ENCODE results near the gene AFAP1L1.
A peak's percentile ranks its signal among the peaks of the same experiment; 100 is the strongest.
"Not testable (repeated sequence)": the region's sequence is repeated elsewhere in the genome, so short reads cannot be mapped to it uniquely, and the experiment has no call there.

The AFAP1L1 gene

DNA sequence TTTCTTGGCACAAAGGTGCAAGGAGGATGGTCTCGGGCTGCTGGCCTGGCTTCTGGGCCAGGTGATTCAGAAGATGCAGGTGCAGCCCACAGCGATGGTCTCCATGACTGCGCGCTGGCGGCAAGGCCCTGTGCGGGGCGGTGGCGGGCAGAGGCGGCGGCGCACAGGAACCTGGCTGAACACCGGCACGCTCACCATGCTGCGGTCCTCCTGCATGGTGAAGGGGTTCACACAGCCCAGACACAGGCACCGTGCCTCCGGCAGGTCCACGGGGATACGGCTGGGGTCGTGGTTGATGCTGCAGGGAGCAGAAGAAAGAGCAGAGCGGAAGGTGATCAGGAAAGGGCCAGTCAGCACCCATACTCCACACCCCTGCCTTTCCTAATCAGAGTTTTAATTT, 102.6 kb downstream of the AFAP1L1 start:
- no peak for DNase-seq (ENCODE audit: low spot score)

DNA sequence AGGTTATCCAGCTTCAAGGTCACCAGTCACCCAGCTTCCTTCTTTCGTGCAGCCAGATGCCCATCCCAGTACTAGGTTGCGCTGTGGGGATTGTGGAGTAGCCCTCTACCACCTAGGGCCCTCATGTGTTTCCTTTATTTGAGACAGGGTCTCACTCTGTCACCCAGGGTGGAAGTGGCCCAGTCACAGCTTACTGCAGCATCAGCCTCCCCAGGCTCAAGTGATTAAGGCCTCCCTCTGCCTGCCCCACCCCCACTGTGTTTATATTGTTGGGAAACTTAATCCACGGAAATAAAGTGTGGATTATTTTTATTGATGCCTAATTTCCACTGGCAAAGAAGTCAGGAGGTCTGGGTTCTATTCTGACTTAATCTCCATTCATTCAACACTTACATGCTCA, 103.1 kb downstream of the AFAP1L1 start:
- DNase-seq (ENCODE audit: low spot score), result no peak

DNA sequence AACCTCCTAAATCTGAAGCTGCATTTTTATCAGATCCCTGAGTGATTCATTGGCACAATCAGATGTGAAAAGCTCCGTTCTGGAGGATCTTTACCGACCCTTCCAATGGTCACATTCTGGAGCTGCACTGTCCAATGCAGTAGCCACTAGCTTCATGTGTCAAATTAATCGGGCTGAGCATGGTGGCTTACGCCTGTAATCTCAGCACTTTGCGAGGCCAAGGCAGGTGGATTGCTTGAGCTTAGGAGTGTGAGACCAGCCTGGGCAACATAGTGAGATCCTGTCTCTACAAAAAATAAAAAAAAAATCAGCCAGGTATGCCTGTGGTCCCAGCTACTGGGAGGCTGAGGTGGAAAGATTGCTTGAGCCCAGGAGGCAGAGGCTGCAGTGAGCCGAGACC, 103.8 kb downstream of the AFAP1L1 start:
- no peak for DNase-seq (ENCODE audit: low spot score)

DNA sequence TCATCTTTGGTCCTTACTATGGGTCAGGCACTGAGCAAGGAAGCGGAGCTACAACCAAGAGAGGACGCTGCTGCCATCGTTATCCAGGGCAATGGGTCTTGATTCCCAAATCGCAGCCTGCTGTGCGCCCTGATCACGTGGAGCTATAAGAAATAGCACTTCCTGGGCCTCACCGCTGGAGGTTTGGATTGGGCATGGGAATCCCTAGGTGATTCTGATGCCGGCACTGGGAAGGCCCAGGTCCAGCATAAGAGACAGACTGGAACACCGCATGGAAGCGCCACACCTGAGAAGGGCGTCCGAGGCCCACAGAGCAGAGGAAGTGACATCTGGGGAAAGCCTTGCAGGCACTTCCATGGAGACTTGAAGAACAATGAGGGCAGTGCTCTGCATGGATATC, 104.4 kb downstream of the AFAP1L1 start:
- no peak for DNase-seq (ENCODE audit: low spot score)

DNA sequence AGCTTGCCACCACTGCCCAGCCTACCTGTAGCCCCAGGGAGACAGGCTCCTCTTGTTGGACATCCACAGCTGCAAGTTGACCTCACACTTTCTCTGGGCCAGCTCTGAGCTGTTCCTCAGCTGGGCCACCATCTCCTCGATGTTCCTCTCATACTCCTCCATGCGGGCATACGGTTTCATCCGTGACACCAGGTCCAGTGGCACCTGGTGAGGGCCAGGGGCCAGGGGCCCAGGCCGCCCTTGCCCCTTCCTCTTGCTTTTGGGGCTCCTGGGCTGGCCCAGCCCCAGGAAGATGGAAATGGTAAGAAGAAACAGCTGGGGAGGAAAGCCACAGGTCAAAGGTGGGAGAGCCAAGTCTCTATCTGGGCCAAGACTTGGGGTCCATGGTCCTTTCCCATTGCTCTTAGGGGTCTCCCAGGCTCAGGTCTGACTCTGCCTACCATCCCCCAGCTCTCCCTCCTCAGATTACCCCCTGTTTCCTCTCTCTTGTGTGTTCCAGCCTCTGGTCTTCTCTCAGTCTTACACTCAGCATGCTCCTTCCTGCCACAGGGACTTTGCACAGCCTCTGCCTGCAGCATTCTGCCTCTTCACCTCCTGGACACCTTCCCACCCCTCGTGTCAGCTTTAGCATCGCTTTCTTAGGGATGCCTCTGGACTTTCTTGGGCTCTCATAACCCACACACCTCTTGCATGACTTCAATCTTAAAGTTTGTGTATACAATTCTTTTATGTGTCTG, 105.2 kb downstream of the AFAP1L1 start:
- DNase-seq (ENCODE audit: low spot score), result no peak

DNA sequence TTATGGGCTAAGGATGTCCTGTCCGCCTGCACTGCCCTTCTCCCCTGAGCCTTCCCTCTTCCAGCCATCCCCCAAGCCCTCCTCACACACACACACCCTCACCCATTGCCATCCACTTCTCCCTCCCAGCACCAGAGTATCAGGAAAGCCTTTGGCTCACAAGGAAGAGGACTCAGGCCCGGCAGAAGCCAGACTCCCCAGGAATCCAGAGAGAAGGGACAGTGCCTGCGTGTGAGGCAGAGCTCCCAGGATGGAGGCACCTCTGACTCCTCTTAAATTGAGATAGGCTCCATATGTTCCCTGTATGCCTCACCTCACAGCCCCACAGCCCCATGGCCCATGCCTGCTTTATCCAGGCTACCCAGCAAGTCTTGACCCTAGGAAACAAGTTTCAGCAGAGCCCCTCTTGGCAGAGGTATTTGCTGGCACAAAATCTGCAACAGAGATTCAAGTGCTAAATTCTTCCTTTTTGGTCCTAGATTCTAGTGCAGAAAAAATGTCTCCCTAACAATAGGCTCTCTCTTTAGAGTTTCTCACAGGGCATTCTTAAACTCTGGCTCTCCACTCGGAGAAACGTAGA, 106.7 kb downstream of the AFAP1L1 start:
- no peak for DNase-seq (ENCODE audit: low spot score)

DNA sequence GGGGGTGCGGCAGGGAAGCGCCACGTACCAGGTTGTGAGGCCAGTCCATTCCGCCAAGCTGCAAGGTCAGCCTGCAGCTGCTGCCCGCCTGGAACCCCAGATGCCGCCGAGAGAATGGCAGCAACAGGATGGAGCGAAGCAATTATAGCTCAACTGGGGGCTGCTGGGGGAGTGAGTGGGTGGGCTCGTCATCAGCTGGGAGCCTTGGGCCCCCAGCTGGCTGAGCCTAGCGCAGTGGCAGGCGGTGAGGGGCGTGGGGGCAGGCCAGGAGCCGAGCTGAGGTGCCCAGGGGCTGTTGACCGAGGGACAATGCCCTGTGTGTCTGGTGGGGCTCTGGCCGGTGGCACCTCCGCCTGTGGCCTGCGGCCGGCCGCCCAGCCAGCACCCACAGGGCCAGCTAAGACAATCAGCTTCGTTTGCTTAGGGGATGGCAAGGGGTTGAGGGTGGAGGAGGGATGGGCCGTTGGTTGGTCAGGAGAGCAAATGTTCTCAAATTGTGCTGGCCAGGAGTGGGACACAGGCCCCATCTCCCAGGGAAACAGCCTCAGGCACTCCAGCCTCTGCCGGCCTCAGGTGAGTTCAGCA, 107.6 kb downstream of the AFAP1L1 start, which contains the start of gene IL17B:
TSS of gene IL17B (minus strand) at position 116 of the 585 bp plus-strand sequence. CDS start at position 49, 67 bp downstream.
- DNase-seq (ENCODE audit: low spot score), result no peak

DNA sequence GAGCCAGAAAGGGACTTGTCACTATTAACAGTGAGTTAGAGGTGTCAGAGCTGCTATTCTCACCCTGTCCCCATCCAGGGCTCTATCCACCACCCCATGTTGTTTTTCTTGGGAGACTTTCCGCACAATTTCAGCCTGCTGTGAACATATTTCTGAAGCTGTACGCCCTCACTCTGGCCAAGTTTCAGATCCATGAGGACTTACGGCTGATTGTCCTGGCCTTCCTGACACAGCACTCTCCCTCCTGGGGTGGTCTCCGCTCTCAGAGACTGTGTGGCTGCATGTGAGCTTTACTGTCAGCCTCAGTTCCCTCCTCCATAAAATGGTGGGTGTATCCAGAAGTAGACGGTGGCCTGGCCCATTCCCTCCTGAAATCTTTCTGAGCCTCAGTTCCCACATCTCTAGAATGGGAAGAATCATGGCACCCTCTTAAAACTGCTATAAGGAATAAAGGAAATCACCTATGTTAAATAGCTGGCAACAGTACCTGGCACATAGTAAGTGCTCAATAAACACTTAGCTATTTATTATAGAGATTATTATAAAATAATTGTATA, 108.2 kb downstream of the AFAP1L1 start:
- no peak for DNase-seq (ENCODE audit: low spot score)

DNA sequence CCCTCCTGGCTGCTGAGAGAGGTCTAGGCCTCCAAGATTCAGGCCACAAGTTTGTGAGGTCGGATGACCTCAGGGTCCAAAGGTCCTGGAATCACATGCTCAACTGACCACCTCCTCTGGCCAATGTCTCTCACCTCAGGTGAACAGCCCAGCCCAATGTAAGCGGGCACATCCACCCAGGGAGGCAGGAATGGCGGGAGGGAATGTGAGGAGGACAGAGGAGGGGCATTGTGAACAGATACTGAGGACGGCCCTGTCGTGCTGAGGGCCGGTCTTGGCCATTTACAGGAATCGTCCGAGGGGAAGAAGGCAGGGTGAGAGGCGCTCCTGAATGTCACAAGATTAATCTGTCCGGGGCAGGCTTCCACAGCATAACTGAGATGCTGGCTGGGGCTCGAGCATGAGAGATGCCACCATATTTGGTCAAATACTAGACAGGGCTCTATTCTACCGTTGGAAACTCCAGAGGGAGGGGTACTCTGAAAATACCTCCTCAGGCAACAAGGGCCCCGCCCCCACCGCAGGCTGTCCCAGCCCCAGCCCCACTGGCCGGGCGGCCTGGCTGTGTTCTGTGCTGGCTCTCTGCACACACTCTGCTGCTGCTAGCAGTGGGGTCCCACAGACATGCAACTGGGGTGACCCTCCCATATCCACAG, 108.9 kb downstream of the AFAP1L1 start:
- no peak for DNase-seq (ENCODE audit: low spot score)

DNA sequence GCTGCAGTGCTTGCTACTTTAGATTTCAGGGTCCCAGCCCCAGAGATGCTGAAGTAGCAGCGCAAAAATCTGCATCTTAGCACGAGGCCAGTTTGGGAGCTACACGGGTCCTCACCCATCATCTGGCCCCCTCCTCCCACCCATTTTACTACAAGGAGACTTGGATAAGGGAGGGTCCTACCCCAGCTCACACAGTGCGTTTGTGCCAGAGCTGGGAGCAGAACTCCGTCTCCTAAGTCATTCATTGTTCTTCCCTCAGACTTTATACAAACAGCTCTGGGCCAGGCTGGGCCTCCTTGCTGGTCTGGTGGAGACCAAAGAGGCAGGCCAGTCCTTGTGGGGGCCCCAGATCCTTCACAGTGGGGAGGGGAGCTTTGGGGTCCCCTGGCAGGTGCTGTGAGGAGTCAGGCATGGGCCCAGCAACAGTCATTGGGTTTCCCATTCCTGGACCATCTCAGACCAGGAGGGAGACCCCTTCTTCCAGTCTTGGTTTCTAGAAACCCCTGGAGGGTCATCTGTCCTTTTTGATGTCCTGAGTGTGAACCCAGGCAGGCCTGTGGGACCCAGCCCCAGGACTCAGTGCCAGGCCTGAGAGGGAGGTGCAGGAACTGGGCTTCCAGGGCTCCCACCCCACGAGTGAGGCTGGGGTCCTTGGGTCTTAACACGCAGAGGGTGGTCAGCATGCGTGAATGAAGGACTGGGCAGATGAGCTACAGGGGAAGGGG, 109.8 kb downstream of the AFAP1L1 start:
- no peak for DNase-seq (ENCODE audit: low spot score)

DNA sequence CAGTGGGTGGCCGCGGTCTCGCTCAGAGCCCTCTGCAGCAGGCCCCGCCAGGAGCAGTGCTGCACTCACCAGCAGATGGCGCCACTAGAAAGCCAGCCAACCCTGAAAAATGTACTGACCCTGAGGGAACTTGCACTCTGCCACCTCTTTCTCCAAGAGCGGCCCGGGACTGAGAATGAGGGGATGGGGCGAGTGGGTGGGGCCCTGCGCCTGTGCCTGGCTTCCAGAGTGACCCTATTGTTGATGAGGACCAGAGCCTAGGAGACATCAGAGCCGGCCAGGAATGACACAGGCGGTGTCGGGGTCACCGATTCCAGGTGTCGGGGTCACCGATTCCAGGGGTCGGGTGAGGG, 110.3 kb downstream of the AFAP1L1 start:
- peak; percentile 91 for DNase-seq (ENCODE audit: low spot score)

DNA sequence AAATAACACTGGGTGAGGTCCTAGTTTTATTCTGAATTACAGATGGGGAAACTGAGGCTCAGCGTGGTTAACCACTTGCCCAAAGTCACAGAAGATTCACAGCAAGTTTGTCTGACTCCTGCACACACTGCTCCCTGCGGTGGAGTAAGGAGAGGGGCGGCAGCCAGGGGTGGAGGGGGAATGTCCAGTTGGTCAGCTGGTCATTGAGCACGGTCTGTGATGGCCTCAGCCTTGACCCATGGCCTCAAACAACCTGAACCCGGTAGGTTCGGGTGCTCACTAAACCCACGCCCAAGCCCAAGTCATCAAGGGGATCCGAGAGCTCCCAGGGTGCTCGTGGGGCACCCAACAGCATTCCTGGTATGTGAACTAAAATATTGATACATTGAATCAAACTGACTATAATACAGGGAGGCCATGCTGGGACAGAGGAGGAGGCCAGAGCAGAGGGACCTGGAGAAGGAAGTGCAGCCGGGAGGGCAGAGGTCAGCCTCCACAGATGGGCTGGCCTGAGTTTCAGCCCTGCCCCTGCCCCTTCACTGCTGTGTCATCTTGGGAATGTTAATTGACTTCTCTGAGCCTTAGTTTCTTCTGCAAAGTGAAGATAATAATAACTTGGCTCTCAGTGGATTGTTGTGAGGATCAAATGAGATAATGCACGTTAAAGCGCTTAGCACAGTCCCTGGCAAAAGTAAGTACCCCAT, 111.0 kb downstream of the AFAP1L1 start:
- no peak for DNase-seq (ENCODE audit: low spot score)

DNA sequence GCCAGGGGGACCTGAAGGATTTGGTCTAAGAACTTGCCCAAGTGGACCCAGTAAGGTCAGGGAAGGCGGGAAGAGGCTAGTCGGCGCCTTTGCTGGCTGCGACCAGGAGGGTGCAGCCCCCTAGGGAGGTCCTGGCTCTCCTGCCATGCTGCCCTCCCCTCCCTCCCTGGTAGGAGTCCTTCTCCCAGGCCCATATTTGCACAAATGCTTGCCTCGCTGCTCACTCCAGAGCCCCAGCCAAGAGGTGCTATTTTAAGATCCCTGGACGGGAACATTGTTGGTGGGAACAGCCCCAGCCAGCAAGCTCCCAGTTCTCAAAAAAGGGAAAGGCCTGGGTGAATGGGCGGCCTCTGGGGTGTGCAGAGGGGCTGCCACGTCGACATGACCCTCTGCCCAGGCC, 111.7 kb downstream of the AFAP1L1 start:
- no peak for DNase-seq (ENCODE audit: low spot score)

DNA sequence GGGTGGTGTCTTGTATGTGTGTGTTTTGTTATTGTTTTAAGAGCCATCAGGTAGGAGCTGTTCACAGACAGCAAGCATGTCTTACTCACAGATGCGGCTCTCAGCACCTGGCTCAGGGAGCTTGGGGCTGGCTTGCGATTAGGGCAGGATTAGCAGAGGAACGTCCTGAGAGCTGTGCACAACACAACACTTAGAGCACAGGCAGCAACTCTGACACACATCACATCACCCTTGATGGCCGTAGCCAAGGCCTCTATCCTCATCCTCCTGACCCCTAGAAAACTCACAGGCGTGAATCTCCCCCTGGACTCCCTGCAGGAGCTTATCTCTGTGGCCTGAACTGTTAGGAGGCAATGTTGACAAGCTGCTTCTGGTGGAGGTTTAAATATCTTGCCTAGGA, 114.5 kb downstream of the AFAP1L1 start:
- DNase-seq (ENCODE audit: low spot score), result no peak

DNA sequence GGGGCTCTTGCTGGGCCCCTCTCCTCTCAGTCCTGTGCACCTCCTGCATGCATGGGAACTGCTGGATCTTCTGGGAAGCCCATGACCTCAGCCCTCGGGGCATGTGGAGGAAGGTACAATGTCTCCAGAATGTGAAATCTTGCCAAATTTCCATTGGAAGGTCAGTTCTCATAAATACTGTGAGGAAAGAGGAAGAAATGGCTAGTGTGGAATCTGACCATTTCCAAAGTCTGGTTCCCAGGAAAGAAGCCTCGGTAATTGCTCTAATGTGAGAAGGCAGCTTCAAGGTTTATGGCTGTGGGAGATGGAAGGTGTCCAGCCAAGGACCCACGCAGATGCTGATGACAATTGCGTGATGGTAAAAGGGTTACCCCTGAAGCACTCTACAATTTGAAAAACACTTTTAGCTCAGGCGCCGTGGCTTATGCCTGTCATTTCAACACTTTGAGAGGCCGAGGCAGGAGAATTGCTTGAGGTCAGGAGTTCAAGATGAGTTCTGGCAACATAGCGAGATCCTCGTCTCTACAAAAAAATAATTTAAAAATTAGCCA, 115.5 kb downstream of the AFAP1L1 start:
- no peak for DNase-seq (ENCODE audit: low spot score)

DNA sequence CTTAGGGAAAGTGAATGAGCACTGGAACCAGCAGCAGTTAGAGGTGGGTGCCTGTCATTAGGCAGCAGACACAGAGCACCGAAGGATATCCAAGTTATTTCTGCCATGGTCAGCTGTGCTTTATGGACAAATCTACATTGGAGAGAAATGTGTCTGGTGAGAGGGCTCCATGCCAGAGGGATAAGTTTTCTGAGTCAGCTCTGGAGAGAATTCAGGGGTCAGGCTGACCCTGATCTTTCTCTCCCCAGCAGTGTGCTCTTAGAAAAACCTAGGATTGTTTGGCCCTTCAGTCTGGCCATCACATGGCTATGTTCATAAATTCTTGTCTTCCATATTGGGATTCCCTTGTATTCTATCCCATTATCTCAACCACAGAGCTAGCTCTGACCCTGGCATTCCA, 116.3 kb downstream of the AFAP1L1 start:
- DNase-seq (ENCODE audit: low spot score), result peak; percentile 56

DNA sequence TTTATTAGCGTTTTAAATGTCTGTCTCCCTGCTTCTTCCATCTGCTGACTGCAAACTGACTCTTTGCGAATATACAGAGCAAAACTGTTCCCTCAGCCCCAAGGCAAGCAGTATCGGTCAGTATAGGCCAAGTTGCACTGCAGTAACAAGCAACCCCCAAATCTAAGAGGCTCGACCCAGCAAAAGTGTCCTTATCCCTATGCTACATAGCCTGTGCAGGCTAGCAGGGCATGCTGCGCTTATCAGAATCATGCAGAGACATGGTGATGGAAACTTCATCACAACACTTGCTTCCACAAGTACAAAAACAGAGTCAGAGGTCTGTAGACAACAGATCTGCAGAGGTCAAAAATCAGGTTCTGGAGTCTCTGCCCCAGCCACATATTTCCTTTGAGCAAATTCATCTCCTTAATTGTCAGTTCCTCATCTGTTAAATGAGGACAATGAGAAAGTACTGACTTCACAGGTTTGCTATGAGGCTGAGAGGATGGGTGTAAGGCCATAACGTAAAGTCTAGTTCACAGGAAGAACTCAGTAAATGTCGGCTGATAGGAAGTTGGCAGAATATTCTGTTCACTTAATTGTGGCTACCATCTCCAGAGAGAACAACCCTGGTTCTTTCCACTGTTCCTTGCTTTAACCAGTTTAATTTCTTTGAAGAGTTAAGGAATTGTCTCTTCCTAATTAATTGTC, 117.0 kb downstream of the AFAP1L1 start:
- DNase-seq (ENCODE audit: low spot score), result no peak

DNA sequence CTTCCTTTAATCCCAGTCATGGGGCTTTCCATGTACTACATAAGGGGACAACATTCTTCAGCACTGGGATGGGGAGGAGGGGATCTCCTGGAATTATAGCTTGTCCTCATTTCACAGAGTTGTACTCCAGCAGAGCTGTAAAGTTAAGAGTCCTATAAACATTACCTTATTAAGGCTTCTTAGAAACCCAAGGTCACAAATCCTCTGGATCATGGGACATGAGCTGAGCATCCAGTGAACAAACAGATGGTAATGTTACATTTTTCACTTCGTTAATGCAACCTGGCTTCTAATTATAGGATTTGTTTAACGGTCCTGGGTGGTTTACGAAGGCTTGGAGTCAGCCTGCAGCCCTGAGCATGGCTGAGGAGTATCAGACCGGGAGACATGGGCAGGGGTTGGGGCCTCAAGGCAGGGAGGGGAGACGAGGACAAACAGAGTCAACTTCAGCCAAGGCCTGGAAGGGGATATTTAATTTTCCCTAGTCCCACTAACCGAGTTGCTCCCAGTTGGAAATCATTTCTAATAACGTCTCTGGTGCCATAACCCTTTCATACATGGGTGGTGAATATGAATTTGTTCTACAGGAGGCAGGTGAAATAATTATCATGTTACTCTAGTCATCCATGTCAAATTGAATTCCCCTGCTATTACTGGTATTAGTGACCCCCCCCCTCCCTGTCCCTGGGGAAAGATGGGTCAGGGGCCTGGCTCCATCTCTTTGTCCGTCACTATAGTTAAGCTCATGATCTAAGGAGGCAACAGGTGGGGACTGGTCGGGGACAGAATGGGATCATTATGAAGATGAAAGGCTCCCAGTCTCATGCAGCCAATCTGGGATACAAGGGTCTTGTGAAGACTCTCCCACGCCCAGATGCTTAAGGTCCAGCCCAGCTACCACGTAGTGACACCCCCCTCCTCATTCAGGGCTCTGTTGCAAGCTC, 118.2 kb downstream of the AFAP1L1 start:
- no peak for DNase-seq (ENCODE audit: low spot score)

DNA sequence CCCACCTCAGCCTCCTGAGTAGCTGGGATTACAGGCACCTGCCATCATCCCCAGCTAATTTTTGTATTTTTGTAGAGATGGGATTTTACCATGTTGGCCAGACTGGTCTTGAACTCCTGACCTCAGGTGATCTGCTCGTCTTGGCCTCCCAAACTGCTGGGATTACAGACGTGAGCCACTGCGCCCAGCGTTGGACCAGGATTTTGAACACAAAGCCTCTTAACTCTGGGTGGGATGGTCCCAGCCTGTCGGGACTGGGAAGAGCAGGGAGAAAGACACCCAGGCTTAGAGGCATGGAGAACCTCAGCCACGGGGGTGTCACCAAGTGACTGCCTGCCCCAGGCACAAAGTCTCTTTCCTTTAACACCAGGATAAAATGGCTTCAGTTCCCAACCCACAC, 119.4 kb downstream of the AFAP1L1 start:
- DNase-seq (ENCODE audit: low spot score), result not testable (repeated sequence)
